ENCODE data around the gene EPO.

EPO gene

GRCh38 chr7:100684534-100685042 is 35.7 kb upstream of the EPO start:
- no peak overlapping the region for H3K4me3 ChIP-seq (ENCODE audit: low read length)
- no peak for DNase-seq (ENCODE audit: low read depth)
- TF ChIP-seq CTCF (IDR thresholded peaks at IDR 0.05; ENCODE audit: insufficient read depth, low read depth, low read length, missing control alignments), result no peak

GRCh38 chr7:100685049-100685605 is 35.1 kb upstream of the EPO start:
- H3K4me3 ChIP-seq (ENCODE audit: low read length), result no peak overlapping the region
- DNase-seq (ENCODE audit: low read depth), result no peak
- TF ChIP-seq CTCF (IDR thresholded peaks at IDR 0.05; ENCODE audit: insufficient read depth, low read depth, low read length, missing control alignments), result no peak

- no peak for TF ChIP-seq CTCF (IDR thresholded peaks at IDR 0.05; ENCODE audit: insufficient read depth, low read depth, low read length, missing control alignments)
- H3K4me3 ChIP-seq (ENCODE audit: low read length), result no peak overlapping the region
- no peak for DNase-seq (ENCODE audit: low read depth)
Measured at GRCh38 chr7:100685631-100686145, 34.6 kb upstream of the EPO start.

- DNase-seq (ENCODE audit: low read depth), result no peak
- TF ChIP-seq CTCF (IDR thresholded peaks at IDR 0.05; ENCODE audit: insufficient read depth, low read depth, low read length, missing control alignments), result no peak
- no peak overlapping the region for H3K4me3 ChIP-seq (ENCODE audit: low read length)
Measured at GRCh38 chr7:100686201-100686821, 34.0 kb upstream of the EPO start.

- no peak overlapping the region for H3K4me3 ChIP-seq (ENCODE audit: low read length)
- no peak for DNase-seq (ENCODE audit: low read depth)
- no peak for TF ChIP-seq CTCF (IDR thresholded peaks at IDR 0.05; ENCODE audit: insufficient read depth, low read depth, low read length, missing control alignments)
Measured at GRCh38 chr7:100686822-100687211, 33.5 kb upstream of the EPO start.

GRCh38 chr7:100687261-100687660 is 33.0 kb upstream of the EPO start:
- DNase-seq (ENCODE audit: low read depth), result no peak
- no peak for TF ChIP-seq CTCF (IDR thresholded peaks at IDR 0.05; ENCODE audit: insufficient read depth, low read depth, low read length, missing control alignments)
- H3K4me3 ChIP-seq (ENCODE audit: low read length), result no peak overlapping the region
